ENCODE data around the gene STAG1.

DNA sequence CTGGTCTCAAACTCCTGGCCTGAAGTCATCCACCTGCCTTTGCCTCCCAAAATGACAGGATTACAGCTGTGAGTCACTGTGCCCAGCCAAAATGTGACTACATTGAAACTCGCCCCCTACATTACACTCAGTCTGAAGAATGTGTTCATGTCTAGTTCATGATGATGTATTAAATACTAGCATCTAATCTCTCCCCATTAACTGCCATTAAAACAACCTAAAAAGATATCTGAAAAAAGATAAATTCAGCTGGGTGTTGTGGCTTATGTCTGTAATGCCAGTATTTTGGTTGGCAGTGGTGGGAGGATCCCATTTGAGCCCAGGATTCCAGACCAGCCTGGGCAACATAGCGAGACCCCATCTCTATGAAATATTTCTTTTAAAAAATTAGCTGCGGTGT is 342.6 kb downstream of the STAG1 start:
- TF ChIP-seq, protein P1, sequence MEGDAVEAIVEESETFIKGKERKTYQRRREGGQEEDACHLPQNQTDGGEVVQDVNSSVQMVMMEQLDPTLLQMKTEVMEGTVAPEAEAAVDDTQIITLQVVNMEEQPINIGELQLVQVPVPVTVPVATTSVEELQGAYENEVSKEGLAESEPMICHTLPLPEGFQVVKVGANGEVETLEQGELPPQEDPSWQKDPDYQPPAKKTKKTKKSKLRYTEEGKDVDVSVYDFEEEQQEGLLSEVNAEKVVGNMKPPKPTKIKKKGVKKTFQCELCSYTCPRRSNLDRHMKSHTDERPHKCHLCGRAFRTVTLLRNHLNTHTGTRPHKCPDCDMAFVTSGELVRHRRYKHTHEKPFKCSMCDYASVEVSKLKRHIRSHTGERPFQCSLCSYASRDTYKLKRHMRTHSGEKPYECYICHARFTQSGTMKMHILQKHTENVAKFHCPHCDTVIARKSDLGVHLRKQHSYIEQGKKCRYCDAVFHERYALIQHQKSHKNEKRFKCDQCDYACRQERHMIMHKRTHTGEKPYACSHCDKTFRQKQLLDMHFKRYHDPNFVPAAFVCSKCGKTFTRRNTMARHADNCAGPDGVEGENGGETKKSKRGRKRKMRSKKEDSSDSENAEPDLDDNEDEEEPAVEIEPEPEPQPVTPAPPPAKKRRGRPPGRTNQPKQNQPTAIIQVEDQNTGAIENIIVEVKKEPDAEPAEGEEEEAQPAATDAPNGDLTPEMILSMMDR (IDR thresholded peaks at IDR 0.05; ENCODE audit: insufficient read depth, low read depth, low read length): no peak
- no peak for TF ChIP-seq EZH2 (IDR thresholded peaks at IDR 0.05; ENCODE audit: insufficient read depth, low read length)

Measured in astrocyte (in vitro differentiated cells and primary cell).